Measurements from ENCODE around the gene SRPRB. TPM values are rescaled to one million over a fixed set of nuclear protein-coding genes. Genes with fewer than 3 reads are reported as not detected.

SRPRB gene
- total RNA-seq, 4 donors from 2014 or later, result 13.8 to 32.1 (median 24.4) TPM

GRCh38 chr3:133855002-133855370, 49.4 kb downstream of the SRPRB start:
- Histone ChIP-seq H3K9me3 (no peaks in the 10 kb centered on the region), H3K4me3 (no peak overlapping the region), H3K36me3 (no peaks in the 10 kb centered on the region), H3K27ac (no peak overlapping the region), H3K27me3 (no peaks in the 10 kb centered on the region), H3K4me1 (no peaks in the 10 kb centered on the region)
- TF ChIP-seq POLR2A (IDR thresholded peaks at IDR 0.05) (no peak), POLR2AphosphoS5 (IDR thresholded peaks at IDR 0.05) (no peak), EP300 (IDR thresholded peaks at IDR 0.05) (no peak)
- TF ChIP-seq, protein P1, sequence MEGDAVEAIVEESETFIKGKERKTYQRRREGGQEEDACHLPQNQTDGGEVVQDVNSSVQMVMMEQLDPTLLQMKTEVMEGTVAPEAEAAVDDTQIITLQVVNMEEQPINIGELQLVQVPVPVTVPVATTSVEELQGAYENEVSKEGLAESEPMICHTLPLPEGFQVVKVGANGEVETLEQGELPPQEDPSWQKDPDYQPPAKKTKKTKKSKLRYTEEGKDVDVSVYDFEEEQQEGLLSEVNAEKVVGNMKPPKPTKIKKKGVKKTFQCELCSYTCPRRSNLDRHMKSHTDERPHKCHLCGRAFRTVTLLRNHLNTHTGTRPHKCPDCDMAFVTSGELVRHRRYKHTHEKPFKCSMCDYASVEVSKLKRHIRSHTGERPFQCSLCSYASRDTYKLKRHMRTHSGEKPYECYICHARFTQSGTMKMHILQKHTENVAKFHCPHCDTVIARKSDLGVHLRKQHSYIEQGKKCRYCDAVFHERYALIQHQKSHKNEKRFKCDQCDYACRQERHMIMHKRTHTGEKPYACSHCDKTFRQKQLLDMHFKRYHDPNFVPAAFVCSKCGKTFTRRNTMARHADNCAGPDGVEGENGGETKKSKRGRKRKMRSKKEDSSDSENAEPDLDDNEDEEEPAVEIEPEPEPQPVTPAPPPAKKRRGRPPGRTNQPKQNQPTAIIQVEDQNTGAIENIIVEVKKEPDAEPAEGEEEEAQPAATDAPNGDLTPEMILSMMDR (IDR thresholded peaks at IDR 0.05), result no peak
- ATAC-seq, result no peak
- 86 to 94% methylated on average over 1 of the region's 4 CpGs for WGBS, 2 donors (ENCODE audit: low coverage in 1 of 2)

DNA sequence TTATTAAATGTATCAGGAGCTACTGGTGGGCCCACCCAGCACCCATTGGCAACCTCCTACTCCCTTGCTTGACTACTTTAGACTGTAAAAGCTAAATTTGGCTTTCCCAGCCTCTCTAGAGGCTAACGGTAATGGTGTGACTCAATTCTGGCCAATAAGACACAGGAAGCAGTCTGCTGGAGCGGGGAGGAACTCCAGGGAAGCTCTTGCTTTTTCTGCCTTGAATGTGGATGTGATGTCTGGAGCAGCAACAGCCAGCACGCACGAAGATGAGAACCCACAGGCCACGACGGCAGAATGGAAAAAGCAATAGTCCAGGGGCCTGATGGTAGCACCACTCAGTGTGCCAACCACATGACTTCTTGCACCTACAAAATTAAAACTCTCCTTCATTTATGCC, 50.2 kb downstream of the SRPRB start:
- TF ChIP-seq POLR2A (IDR thresholded peaks at IDR 0.05) (no peak), POLR2AphosphoS5 (IDR thresholded peaks at IDR 0.05) (no peak), EP300 (IDR thresholded peaks at IDR 0.05) (no peak)
- TF ChIP-seq, protein P1 (IDR thresholded peaks at IDR 0.05), result no peak
- no peak overlapping the region for H3K4me3 ChIP-seq
- no peak overlapping the region for H3K27ac ChIP-seq
- no peaks in the 10 kb centered on the region for H3K36me3 ChIP-seq
- 73 to 86% methylated on average over 5 to 6 of the region's 6 CpGs for WGBS, 2 donors (ENCODE audit: low coverage in 1 of 2)
- H3K27me3 ChIP-seq, result no peaks in the 10 kb centered on the region
- no peaks in the 10 kb centered on the region for H3K9me3 ChIP-seq
- H3K4me1 ChIP-seq, result no peaks in the 10 kb centered on the region
- no peak for ATAC-seq

DNA sequence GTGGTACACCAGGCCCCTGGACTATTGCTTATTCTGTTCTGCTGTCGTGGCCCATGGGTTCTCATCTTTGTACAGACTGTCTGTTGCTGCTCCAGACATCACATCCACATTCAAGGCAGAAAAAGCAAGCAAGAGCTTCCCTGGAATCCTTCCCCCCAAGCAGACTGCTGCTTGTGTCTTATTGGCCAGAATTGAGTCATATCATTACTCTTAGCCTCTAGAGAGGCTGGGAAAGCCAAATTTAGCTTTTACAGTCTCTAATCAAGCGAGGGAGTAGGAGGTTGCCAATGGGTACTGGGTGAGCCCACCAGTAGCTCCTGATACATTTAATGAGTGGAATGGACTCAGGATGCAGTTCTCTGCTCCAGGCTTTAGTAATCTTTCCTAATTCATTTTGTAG, 50.7 kb downstream of the SRPRB start:
- TF ChIP-seq POLR2A (IDR thresholded peaks at IDR 0.05), result no peak
- TF ChIP-seq EP300 (IDR thresholded peaks at IDR 0.05), result no peak
- no peak for TF ChIP-seq POLR2AphosphoS5 (IDR thresholded peaks at IDR 0.05)
- TF ChIP-seq, protein P1 (IDR thresholded peaks at IDR 0.05), result no peak
- Histone ChIP-seq H3K27ac (no peak overlapping the region), H3K4me1 (no peaks in the 10 kb centered on the region), H3K9me3 (no peaks in the 10 kb centered on the region), H3K27me3 (no peaks in the 10 kb centered on the region), H3K4me3 (no peak overlapping the region), H3K36me3 (peaks cover 0 to 1% of the 10 kb centered on the region in 2 donors)
- ATAC-seq, result no peak
- 60 to 100% methylated on average over 1 to 2 of the region's 2 CpGs for WGBS, 2 donors (ENCODE audit: low coverage in 1 of 2)

DNA sequence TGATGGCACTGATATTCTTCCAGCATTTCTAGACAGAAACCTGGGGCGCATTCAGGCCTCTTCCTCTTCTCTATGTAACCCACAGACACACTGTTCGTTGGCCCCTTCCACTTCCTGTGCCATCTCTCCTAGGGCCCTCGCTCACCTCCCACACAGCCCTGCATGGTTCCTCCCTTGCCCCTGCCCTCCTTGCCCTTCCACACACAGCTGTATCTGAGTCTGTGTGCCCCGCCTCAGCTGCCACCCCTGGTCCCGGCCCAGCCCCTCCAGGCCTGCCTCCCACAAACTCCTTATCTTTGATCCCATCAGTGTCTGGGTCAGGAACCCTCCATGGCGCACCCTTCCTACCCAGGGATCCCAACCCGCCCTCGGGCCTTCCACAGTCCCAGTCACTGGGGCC, 52.2 kb downstream of the SRPRB start:
- no peak for ATAC-seq
- Histone ChIP-seq H3K27ac (no peak overlapping the region), H3K4me3 (no peak overlapping the region), H3K36me3 (peaks cover 0 to 10% of the 10 kb centered on the region in 2 donors), H3K27me3 (no peaks in the 10 kb centered on the region), H3K4me1 (no peaks in the 10 kb centered on the region), H3K9me3 (no peaks in the 10 kb centered on the region)
- WGBS, 2 donors (ENCODE audit: low coverage in 1 of 2), result 93 to 98% methylated on average over 3 to 8 of the region's 8 CpGs
- TF ChIP-seq, protein P1 (IDR thresholded peaks at IDR 0.05), result no peak
- TF ChIP-seq EP300 (IDR thresholded peaks at IDR 0.05), result no peak
- TF ChIP-seq POLR2AphosphoS5 (IDR thresholded peaks at IDR 0.05), result no peak
- TF ChIP-seq POLR2A (IDR thresholded peaks at IDR 0.05), result no peak

DNA sequence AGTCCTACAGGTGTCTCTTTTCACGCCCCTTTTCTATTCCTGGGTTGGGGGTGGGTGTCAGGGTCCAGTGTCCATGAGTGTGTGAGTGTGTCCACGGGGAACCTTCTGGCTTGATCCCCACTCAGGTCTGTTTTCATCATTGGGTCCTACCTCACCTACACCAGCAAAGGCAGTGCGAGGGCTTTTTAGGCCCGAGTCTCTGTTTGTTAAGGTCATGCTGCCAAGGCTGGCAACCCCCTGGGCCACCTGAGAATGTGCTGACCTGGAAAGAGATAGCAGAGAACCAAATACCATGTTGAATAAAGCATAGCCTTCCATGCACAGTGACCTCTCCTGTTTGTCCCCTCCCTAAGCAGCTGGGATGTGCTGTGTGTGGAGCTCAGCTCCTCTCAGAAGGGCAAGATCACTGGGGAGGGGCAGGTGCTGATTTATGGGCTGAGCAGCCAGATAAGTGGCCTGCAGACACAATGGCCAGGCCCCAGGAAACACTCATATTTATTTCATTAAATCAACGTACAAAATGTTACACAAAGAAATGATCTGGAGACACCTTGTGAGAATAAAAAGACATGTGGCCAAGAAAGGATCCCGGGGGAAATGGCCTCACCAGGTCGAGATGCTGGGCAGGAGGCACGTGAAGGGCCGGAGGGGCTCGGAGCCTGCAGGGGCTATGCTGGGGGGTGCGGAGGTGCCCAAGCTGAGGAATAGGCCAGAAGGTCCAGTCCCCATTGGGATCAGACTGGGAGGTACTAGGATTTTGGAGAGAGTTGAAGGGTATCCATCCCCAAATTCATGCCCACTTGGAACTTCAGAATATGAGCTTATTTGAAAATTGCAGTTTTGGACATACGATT, 54.0 kb downstream of the SRPRB start:
- TF ChIP-seq POLR2AphosphoS5 (IDR thresholded peaks at IDR 0.05) (no peak), EP300 (IDR thresholded peaks at IDR 0.05) (no peak), POLR2A (IDR thresholded peaks at IDR 0.05) (no peak)
- TF ChIP-seq, protein P1 (IDR thresholded peaks at IDR 0.05), result no peak
- Histone ChIP-seq H3K9me3 (no peaks in the 10 kb centered on the region), H3K4me1 (no peaks in the 10 kb centered on the region), H3K4me3 (no peak overlapping the region), H3K36me3 (peaks cover 0 to 10% of the 10 kb centered on the region in 2 donors), H3K27ac (no peak overlapping the region), H3K27me3 (no peaks in the 10 kb centered on the region)
- 83 to 93% methylated on average over 8 to 11 of the region's 12 CpGs for WGBS, 2 donors (ENCODE audit: low coverage in 1 of 2)
- no peak for ATAC-seq
